Islet of Langerhans (tissue), 1 donor: ENCODE measurements around the gene PRR16.
"Not testable (repeated sequence)": the region's sequence is repeated elsewhere in the genome, so short reads cannot be mapped to it uniquely, and the experiment has no call there.

Experiments used
- FAIRE-seq: peaks from one replicate; lab custom pipeline; 2011; peaks lifted over from hg19 to GRCh38; lab: Jason Lieb, UNC

Gene PRR16

DNA sequence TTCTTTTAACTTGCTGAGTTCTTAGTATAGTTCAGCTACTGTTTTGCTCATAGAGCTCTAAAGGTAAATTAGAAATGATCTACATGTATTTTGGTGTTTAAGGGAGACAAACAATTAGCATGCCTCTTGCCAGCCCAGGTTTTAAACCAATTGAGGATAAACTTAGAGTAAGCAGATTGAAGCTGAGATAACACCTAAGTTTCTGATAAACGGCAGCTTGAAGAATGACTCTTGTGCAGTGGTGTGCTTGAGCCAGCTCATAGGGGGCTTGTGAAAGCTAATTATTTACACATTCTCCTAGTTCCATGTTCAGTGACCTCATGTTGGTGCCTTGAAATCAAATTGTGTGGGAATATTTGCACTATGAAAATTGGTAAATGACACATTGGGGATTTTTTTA lies 193.0 kb downstream of the PRR16 start:
- no peak for FAIRE-seq

DNA sequence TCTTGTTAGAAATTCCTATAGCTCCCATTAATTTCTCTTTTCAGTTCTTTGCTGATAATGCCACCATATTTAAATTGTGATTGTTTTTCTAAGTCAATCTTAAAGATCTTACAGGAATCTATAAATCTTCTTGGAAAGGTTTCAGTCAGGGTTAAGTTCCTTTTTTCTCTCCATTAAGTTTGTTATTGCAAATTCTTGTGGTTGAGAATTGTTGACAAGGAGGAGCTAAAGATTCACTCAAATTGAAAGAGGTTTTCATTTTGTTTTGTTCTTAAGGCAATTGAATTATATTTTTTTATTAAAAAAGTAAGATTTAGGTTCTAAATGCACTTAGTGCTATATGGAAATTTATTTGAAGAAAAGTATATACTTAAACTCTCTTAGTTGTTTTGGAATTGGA lies 213.4 kb downstream of the PRR16 start:
- no peak for FAIRE-seq

DNA sequence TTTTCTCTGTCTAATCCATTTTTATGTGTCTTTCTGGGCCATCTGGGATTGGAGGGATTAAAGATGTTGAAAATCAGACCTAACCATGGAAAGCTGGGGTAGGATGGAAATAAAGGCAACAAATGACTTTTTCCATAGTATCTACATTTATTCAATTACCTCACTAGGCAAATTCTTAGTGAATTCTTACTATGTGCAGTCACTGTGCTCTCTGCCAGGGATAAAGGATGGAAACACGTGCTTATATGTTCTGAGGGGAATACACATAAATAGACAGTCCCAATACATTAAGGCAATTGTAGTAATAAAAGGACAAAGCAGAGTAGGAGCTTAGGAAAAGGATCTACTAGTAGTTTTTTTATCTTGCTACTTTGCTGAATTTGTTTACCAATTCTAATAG lies 214.2 kb downstream of the PRR16 start:
- no peak for FAIRE-seq

DNA sequence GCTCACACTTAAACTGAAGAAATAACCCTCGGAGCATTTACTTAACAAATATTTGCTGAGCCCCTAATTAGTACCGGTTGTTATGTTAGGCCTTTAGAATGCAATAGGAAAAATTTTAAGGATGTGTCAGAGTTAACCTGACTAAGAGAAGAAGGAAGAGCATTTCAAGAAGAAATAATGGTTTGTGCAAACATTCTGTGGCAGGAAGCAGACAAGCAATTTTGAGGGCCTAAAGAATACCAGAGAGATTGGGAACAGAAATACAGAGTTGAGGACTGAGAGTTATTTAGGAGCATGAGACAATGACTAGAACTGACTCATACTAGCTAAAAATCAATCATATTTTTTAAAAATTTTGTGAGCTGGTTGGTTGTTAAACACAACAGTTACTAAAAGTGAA lies 218.8 kb downstream of the PRR16 start:
- no peak for FAIRE-seq

DNA sequence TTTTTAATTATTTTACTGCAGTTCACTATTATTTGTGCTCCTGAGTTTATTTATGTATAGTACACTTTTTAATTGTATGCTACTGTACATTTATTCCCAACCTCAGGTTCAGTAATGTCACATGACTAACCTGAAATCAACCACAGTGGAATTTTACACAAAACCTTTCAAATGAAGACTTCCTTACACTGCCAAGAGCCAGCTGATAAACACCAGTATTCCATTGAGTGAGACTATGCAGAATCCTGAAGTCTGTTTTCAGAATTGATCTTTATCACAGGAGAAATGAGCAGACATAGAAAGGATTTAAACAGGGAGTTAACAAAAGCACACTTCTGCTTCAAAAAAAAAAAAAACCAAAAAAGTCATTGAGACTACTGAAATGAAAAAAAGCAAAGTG lies 219.5 kb downstream of the PRR16 start:
- FAIRE-seq = no peak

DNA sequence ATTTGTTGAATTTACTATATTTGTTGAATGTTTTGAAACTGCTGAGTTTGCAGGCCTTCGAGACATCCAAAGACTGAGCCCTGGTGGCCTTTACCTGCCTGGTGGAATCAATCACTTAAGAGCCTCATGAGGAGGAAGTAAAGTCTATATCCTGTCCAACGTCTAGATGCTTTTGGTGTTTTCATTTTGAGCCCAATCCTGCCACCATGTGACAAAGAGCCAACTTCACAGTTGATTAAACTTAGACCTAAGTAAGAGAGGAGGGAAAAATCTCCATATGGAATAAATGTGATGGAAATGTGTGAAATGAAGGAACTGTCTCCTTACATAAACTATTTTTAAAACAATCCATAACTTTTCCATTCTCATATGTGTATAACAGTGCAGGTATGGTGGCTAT lies 220.1 kb downstream of the PRR16 start:
- FAIRE-seq = no peak

DNA sequence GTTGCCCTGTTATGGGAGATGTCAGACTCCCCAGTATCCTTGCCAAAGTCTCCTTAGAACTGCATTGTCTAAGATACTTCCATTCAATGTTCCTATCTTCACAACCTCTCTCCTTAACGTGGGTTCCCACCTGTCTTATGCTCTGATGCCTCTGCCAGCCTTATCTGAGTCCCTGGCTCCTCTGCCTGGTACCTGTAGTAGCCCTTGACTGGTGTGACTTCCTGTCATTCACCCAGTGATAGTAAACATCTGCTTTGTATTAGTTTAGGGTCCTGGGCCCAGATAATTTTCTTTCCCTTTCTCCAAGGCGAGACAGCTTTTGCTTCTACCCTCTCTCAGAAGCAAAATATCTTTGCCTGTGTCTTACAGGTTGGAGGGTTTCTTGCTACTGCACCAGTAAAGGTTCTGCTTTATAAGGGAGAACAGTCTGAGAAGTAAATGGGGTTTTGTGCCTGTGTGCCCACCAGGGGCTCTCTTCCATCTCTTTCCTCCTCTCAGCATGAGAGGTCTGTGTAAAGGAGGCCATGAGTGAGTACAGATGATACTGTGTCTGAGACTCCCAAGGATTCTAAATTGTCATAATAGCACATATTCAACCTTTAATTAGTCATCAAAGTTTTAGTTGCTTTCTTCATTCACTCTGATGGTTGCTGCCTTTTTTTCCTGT lies 220.8 kb downstream of the PRR16 start:
- no peak for FAIRE-seq

DNA sequence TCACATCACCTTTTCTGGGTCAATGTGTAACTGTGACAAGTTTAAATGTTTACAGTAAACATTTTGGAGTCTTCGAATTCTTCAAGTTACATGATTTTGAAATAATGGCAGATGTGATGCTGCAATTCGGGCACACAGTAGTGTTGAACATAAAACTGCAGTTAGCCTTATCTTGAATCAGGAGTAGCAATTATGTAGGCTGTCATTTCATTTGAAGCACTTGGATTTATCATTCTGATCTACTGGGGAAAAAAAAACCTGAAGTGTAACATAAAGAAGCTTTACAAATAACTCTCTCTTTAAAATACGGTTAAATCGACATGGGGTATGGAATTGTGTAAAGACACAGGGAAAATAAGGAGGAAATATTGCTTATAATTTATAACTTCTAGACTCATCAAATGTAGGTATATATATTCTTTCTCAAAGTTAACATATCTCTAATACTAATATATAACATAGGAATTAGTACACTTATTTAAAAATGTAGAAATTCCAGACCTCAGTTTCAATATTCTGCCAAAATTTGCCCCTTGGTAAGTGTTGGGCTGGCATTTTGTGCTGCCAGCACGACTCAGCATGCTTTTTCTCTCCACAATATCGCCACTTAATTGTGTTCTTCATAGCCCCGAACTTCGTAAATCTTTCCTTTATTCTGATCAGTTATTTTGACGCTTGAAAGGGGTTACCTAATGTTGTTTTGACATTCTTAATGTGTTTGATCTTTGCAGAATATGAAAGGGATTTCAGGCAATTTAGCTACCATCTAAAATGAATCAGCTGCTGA lies 226.7 kb downstream of the PRR16 start:
- FAIRE-seq = no peak

DNA sequence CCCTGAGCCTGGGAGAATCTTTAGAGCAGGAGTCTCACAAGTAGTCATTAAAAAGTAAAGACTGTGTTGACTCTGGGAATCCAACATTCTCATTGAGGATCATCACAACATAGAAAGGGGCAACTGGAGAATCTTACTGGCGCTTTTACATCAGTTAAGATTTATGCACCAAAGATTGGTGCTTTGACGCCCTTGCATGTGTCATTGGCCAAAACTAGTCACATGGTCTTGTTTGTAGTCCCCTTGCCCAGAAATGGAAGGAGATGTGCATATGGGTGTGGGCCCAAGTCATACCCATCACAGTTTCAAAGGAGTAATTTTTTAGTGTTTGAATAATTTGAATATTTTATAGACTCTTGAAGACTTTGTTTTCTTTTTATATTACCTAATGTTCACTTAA lies 228.2 kb downstream of the PRR16 start:
- FAIRE-seq = no peak

DNA sequence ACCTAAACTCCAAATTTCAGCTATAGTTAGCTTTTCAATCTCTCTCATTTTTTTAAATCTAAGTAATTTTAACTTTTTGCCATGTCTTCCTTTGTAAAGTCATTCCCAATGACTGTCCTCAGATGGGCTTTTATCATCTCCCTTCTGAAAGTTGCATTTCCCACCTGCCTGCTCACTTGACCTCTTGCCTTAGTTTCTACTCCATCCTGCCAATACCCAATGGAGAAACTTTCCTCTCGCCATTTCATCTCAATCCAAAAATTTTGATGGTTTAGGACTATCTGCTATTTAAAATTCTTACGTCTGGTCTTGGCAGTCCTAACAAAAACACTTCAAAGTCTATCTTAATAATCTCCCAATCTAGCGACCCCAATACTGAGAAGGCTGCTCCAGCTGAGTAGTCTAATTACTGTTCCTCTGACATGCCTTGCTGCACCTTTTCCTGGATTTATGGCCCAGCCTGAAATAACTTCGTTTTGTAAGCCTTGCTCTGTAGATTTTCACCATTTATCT lies 231.3 kb downstream of the PRR16 start:
- no peak for FAIRE-seq

DNA sequence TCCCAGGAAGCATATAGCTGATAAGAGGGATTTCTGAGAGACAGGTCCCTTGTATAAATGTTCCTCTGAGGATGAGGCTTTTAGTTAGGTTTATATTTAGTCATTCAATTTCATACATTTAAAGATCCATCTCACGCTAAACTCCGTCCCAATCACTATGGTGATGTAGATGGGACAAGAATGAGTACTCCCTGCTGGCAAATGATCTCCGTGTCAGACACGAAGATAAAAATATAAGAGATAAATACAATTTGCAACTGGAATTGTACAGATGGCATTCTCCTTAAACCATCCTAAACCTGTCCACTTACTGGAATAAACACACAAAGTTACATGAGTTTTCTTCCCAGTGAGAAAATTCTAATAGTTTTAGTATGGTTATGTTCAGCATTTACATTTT lies 233.0 kb downstream of the PRR16 start:
- FAIRE-seq = no peak

DNA sequence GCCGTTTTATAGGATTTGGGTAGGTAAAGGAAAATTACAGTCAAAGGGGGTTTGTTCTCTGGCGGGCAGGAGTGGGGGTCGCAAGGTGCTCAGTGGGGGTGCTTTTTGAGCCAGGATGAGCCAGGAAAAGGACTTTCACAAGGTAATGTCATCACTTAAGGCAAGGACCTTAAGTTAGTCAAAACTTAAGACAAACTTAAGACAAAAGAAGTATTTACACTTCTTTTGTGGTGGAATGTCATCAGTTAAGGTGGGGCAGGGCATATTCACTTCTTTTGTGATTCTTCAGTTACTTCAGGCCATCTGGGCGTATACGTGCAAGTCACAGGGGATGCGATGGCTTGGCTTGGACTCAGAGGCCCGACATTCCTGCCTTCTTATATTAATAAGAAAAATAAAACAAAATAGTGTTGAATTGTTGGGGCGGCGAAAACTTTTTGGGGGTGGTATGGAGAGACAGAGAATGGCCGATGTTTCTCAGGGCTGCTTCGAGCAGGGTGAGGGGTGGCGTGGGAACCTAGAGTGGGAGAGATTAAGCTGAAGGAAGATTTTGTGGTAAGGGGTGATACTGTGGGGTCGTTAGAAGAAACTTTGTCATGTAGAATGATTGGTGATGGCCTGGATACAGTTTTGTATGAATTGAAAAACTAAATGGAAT lies 233.7 kb downstream of the PRR16 start:
- FAIRE-seq = not testable (repeated sequence)

DNA sequence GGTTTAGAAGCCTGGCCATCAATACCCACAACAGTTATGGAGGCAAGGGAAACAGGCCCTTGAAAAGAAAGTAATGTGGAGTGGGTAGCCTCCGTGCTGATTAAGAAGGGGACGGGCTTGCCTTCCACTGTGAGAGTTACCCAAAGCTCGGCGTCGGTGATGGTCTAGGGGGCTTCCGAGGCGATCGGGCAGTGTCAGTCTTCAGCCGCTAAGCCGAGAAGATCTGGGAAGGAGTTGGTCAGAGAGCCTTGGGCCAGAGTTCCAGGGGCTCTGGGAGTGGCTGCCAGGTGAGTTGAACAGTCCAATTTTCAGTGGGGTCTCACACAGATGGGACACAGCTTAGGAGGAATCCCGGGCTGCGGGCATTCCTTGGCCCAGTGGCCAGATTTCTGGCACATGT lies 236.6 kb downstream of the PRR16 start:
- FAIRE-seq = not testable (repeated sequence)

DNA sequence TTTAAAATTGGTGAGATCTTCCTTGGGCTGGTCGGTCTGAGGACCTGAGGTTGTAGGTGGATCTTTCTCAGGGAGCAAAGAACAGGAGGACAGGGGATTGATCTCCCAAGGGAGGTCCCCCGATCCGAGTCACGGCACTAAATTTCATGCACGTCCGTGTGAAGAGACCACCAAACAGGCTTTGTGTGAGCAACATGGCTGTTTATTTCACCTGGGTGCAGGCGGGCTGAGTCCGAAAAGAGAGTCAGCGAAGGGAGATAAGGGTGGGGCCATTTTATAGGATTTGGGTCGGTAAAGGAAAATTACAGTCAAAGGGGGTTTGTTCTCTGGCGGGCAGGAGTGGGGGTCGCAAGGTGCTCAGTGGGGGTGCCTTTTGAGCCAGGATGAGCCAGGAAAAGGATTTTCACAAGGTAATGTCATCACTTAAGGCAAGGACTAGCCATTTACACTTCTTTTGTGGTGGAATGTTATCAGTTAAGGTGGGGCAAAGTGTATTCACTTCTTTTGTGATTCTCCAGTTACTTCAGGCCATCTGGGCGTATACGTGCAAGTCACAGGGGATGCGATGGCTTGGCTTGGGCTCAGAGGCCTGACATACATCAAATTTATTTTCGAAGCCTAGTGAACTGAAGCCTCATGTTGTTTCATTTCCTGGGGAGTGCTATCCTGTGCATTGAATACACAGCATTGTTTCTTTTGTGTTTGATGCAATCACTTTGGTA lies 238.9 kb downstream of the PRR16 start:
- FAIRE-seq = not testable (repeated sequence)

DNA sequence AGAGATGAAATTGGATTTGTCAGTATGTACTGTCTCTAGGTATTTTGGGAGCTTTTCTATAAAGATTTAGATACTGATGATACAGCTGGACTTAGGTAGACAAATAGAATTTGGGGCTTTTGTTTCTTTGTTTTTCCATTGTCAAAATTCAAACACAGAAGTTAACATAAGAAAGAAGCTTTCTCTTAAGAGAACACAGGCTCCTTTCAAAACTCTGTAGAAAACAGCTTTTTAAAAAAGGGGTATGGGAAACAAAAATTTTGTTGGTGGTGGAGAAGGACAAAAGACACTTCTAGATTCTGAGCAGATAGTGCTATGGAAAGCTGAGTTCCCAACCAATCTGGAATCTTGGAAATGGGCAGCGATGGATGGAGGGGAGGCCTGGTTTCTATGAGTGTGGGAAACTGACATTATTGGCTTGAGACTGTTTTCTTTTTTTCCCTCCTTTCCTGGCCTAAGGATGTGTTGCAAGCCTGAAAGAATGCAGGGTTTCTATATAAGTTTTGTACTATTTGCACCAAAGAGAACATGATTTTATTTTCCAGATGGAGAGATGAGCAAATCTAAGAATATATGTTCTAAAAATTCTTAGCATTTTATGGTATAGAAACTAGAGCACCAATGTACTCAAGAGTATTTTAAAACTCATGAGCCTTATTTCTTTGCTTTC lies 240.0 kb downstream of the PRR16 start:
- FAIRE-seq = no peak

DNA sequence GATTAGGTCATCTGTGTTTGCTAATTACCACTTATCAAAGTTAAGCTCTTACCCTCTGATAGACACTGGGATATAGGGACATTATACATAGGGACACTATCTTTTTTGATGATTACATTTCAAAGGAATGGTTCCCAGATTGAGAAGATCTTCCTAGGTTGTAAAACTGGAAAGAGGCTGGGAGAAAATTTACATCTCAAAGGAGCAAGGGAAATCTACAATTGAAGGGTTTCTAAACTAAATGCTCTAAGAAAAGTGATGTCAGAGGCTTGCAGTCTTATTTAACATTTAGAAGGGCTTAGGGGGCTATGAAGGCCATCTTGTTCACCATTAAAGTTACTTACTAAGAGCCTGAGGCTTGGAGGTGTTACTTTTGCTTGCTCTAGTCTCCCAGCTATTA lies 242.8 kb downstream of the PRR16 start:
- FAIRE-seq = no peak

DNA sequence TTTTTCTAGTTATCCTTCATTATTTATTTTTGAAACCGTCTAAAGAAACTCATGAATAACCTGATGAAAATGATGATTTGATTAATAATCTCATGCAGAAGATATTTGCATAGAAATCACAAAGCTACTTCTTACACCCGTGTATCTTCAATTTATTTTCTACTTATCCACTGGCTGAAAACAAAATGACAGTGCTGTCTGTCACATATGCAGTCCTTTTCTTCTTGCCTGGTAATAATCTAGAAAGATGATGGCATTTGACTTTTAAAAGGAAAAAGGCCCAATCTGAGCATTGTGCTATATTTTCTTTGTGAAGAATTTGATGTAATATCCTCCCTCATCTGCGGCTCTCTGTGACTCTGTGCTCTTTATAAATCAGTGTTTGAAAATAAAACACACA lies 253.3 kb downstream of the PRR16 start:
- FAIRE-seq = no peak

DNA sequence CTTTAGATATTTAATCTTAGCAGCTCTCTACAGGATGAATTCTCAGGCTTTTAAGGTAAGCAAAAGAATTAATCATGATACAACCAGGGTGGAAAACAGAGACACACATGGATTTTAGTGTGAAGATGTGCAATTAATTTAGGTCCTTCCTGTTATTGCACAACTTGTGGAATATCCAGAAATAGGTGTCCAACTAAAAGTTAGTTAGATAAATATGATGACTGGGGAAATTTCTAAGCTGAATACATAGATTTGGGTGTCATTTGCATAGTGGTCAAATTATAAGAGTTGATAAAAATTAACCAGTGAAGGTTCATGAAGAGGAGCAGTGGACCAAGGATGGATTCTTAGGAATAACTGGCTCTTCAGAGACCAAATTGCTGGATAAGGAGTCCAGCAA lies 266.1 kb downstream of the PRR16 start:
- no peak for FAIRE-seq

DNA sequence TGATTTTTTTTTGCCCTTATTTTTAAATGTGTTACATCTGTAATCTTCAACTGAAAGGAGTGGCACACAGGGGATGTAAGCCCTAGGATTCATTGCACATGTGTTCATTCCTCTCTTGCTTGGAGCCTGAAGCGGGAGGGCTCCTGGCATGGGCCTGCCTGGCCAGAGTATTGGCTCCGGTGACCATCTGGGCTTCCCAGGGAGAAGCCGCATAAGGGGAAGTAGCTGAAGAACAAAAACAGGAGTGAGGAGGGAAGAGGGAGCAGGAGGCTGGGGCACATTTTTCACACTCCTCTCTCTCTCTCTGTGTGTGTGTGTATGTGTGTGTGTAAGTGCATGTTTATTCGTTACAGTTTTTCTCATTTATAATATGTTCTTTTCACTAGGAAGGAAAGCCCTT lies 269.9 kb downstream of the PRR16 start:
- no peak for FAIRE-seq

DNA sequence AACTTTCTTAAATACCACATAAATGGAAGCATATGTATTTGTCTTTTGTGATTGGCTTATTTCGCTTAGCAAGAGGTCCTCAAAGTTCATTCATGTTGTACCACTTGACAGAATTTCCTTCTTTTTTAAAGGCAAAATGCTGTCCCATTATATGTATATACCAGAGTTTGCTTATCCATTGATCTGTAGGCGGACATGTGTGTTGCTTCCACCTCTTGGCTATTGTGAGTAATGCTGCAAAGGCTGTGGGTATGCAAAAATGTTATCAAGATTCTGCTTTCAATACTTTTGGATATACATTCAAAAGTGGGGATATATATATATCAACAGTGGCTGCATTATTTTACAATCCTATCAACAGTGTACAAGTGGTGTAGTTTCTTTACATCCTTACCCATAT lies 271.0 kb downstream of the PRR16 start:
- no peak for FAIRE-seq
